NCI-H2029 (cell line): ENCODE data around the gene ORM2.
"Not testable (repeated sequence)": the region's sequence is repeated elsewhere in the genome, so short reads cannot be mapped to it uniquely, and the experiment has no call there.

ENCODE experiments used
- DNase-seq: peaks from one replicate; lab custom pipeline; 2025; lab: John Stamatoyannopoulos, UW

The ORM2 gene

DNA sequence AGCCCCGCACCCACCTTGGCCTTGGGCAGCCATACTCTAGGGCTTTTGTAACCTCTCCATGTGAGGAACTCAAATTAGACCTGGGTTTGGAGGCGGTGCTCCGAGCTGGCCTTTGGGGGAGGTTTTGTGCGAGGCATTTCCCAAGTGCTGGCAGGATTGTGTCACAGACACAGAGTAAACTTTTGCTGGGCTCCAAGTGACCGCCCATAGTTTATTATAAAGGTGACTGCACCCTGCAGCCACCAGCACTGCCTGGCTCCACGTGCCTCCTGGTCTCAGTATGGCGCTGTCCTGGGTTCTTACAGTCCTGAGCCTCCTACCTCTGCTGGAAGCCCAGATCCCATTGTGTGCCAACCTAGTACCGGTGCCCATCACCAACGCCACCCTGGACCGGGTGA, at the start of gene ORM2:
Gene ORM2, plus strand, starts transcription at position 245 of the 398 bp plus-strand sequence. Its CDS starts 36 bp downstream, at position 281.
- DNase-seq = not testable (repeated sequence)

DNA sequence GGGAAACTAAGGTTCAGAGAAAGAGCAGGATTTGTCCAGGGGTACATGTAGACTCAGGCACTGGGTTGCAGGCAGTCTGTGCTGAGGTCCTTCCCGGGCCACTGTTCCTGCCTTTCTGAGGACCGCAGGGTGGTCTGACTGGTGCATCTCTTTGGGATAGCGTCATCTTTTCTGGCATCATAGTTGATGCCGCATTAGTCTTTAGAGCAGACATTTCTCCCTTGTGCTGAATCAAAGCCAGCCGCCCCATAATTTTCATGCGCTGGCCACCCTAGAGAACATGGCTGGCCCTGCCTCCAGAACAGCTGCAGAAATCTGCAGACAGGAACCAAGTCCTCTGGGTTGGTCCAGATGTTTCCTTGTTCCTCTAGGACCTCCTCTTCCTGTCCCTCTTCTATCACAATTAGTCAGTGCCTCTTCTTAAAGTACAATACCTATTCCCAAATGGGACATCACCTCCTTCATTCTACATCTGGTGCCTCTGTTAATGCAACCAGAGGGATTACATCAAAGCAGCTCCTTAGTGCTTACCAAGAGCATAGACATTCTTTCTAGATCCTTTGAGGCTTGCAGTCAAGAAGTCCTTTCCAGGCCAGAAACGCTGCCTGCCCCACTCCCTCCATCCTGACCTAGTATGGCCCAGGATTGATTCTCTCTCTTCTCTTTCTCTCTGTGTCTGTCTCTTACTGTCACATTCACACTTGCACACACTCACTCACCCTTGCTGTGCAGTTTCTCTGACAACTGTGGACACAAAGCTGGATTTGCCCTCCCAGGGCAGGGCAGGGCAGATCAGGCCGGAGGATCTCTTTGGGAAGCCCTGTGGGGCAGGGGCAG, 48.8 kb upstream of the ORM2 start:
- DNase-seq = no peak

DNA sequence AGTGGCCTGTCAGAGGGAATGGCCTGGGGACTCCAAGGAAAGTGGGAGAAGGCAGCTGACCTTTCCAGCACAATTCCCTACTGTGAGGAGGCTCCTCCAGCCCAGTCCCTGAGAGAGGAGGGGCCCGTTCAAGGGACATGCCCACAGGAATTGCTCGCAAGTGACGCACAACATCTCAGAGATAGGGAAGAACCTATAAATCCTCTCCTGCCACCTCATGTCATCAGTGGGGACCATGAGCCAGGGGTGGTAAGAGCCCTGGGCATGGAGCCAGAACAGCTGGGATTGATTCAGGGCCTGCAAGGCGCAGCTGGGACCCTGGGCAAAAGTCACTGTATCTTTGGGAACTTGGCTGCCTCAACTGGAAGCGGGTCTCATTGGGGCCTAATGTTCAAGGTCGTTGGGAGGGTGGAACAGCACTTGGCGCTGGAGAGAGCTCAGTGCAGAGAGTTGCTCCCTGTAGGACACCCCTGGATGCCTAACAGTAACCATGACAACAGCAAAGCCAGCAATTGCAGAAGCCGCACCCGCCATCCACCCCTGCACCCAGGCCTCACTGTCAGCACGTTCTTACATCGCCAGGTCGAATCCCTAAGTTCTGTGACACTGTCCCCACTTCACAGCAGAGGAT, 48.1 kb upstream of the ORM2 start:
- no peak for DNase-seq

DNA sequence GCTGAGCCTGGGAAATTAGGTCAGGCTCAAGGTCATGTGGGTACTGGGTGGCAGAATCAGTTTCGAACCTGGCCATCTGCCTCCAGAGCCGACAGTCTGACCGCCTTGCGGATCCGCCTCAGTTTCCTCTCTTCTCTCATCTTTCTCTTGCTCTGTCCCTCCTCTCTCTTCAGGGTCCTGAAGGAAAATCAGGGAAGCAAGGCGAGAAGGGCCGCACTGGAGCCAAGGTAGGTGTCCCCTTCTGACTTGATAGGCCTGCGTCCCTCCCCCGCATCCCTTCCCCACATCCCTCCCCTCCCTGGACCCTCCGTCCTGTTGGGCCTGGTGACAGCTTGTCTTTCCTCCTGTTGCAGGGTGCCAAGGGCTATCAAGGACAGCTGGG, 47.6 kb upstream of the ORM2 start:
- DNase-seq = no peak

DNA sequence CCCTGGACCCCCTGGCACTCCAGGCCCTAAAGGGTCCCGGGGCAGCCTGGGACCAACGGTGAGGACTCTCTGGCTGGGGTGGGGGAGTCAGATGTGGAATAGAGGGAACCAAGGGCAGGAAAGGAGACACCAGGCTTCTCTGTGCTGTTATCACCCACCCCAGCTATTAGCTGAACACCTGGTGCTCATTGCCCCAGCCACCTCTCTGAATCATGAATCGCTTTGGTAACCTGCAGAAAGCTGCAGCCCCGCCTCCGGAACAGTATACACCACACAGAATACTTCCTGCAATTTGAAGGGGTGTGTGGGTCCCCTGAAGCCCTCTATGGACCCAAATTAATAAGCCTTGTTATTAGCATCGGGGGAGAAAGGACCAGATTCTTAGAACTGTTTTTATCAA, 47.2 kb upstream of the ORM2 start:
- no peak for DNase-seq

DNA sequence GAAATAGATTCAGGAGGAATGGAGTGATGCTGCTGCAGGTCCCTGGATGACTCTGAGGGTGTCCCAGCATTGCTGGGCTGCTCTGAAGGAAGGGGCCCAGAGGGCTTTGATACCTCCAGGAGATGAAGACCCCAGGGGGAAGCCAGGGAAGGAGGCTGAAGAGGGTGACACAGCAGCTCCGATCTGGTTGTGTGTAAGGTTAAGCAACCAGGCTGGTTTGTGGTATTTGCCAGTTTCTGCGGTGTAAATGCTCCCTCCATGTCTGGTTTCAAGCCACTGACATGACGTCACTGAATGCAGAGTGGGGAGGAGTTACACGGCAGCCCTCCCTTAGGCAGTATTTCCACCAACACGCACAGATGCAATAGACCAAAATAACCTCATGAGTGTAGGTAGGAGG, 46.7 kb upstream of the ORM2 start:
- no peak for DNase-seq

DNA sequence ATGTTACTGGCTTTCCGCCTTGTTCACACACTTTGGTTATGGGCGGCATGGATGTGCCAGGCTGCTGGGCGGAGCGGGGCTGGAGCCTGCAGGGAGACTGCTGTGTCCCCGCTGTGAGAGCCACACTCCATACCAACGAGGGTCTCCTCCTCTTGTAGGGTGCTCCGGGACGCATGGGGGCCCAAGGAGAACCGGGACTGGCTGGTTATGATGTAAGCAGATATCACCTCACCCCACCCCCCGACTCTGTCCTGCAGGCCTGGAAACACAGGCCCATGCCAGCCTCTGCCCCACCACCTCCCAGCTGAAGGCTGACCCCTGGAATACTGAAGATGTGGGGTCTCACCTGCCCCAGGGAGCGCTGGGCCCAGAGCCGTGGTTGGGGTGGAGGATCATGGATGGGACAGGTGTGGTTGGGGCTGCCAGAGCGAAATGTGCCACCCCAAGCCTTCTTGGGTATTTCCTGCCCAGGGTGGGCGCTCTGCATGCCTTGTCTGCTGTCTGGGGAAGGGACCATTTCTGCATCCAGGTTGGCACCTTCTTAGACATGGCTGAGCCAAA, 46.0 kb upstream of the ORM2 start:
- DNase-seq = no peak

DNA sequence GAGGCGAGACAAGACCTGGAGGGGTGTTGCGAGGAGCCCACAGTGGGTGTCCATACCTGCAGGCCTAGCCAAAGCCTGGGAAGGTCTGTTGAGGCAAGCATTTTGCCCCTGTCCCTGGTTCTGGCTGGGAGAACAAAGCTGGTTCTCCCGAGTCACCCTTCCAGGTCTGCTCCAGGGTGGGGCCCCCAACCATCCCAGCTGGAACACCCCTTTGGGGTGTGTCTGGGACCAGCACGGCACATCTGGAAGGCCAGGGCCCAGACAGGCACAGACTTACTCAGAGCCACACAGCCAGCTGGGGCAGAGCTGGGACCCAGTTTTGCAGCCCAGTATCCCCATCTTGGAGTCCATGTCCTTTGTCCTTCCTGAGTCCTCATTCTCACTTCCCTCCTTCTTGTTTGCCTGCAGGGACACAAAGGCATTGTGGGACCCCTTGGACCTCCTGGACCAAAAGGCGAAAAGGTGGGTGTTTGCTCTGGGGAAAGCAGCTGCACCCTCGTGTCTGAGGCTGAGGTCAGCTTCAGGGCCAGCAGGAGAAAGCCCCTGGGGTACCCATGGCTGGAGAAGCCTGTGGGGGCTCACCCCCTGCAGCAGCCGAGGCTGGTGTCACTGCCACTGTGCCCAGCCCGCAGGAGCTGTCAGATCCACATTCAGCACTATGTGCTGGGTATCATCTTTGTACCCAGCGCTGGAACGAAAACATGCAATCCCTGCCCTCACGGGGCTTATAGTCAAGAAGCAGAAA, 45.2 kb upstream of the ORM2 start:
- no peak for DNase-seq

DNA sequence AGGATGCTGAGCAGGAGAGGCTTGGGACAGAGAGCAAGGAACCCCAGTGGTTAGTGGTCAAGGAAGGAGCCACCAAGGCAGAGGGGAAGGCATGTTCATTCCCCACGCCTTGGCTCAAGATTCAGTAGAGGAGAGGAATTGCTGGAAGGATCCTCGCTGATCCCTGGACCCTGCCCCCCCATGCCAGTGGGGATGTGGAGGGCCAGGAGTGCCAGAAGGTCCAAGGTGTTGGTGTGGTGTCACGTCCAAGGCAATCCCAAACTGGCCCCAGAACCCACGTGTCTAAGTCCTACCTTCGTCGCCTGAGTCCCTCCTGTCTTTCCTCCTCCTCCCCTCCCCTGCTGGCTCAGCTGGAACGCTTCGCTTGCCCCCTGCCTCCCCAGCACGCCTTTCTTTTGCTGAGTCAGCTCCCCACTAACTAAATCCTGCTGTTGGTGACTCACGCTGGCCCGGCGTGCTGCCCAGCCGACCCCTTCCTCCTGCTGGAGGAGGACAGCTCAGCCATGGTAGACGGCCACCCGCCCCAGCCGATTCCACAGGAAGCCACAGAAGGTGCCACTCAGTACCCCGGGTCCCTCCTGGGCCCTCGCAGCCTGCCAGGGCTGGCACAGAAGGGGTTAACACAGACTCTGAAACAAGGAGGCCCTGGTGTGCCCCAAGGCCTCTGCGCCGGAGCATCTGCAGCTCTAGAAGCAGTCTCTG, 44.4 kb upstream of the ORM2 start:
- no peak for DNase-seq

DNA sequence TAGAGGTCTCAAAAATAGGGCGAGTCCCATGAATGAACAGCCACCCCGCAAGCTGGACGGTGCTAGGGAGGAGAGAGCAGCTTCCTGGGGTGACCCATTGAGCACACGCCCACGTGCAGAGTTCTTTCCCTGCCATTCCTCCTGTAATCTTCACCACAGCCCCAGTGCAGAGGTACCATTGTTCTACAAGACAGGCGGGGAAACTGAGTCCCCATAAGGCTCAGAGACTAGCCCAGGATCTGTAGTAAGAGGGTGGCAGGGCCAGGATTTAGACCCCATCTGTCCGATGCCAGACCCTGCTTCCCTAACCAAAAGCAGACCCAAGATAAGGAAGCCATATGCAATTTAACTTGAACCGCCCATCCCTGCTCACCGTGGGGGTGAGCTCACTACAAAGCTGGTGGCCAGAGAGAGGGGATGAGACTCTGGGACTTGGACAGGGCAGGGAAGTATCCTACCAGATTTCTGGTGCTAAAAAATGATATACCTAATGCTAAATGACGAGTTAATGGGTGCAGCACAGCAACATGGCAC, 43.5 kb upstream of the ORM2 start:
- no peak for DNase-seq

DNA sequence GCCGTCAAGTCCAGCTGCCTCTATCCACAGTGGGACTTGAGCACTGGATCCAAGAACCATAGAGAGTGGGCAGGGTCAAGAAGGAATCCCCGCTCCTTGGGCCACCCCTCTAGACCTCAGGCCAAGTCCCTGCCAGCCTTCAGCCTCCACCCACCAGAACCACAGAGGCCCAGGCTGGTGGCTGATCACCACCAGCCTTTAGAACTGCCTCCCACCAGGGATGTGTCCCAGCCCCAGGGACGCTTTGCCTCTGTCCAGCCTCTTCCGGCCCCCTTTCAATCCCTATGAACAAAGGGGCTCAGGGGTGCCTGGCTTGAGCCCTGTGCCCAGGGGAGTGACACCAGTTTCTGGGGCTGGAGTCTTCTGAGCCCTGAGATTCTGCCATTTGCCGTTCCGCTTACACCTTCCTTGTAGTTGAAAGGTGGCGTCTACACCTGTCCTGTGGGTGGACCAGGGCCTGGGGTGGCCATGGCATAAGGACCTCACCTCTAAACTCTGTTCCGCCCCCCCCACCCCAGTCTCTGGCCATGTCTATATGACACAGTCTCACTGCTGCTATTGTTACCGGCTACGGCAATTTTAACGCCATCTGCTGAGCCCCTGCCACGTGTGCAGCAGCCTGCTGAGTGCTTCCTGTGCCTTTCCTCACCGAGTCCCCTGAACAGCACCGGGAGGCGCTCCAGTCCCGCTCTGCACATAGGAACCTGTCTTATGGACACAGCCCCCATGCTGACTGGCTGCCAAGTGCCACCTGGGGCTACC, 42.5 kb upstream of the ORM2 start:
- no peak for DNase-seq

DNA sequence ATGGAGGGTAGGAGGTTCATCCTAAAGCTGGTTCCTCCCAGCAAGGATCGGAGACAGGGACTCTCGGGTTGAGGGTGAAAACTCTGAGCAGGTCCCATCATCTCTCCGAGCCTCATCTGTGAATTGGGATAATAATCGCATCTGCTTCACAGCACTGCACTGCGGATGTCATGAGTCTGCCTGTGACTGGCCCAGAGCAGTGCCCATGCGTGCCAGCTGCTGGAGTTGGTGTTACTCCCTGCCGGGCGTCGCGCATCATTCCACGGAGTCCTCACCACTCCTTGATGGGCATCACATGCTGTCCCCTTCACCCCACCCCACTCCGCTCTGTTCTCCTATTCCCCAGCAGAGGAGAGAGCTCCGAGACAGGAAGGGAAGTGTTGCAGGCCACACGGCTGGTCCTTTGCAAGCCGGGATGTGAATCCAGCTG, 41.9 kb upstream of the ORM2 start:
- DNase-seq = no peak

DNA sequence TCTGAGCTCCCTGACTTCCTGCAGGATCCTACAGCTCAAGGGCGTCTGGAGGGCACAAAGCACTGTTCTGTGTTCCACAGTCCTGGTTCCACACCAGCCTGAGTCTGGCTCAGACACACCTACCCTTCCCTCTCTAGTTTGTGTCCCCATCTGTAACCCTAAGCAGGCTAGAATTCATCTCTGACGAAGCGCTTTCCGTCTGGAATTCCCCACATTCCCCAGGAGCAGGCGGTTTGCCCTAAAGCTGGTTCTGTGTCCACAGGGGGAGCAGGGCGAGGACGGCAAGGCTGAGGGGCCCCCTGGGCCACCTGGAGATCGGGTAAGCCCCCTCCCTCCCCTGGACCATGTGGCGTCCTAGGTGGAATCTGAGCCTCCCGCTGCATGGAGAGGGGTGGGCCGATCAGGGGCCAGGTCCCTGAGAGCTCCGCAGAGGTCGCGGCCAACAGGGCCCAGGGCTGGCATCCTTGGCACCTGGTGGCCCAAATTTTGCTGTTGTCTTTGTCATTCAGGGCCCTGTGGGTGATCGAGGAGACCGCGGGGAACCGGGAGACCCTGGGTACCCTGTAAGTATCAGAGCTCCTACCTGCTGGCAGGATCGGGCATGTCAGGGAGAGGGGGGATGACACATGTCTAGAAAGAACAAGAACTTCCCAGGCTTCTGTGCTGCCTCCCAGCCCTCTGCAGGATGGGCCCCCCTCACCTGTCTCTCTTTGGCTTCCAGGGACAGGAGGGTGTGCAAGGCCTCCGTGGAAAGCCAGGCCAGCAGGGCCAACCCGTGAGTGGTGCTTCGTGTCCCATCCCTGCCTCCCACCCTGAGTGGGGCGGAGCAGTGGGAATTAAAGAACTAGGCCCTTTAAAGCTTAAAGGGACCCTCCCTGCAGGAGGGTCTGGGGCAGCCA, 41.2 kb upstream of the ORM2 start:
- no peak for DNase-seq

DNA sequence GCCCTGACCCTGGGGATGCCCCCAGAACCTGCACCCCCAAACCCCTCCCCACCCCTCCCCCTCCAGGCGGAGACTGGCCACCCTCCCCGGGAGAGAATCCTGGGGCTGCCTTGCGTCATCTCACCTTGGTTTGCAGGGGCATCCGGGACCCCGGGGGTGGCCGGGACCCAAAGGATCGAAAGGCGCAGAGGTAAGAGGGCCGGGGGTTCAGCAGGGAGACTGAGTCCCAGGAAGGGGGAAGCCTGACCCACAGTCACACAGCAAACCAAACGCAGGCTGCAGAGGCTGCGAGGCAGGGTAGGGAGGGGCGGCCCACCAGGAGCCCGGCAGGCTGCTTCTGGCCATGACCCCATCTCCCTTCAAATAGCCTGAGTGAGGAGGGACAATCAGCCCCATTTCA, 40.6 kb upstream of the ORM2 start:
- no peak for DNase-seq

DNA sequence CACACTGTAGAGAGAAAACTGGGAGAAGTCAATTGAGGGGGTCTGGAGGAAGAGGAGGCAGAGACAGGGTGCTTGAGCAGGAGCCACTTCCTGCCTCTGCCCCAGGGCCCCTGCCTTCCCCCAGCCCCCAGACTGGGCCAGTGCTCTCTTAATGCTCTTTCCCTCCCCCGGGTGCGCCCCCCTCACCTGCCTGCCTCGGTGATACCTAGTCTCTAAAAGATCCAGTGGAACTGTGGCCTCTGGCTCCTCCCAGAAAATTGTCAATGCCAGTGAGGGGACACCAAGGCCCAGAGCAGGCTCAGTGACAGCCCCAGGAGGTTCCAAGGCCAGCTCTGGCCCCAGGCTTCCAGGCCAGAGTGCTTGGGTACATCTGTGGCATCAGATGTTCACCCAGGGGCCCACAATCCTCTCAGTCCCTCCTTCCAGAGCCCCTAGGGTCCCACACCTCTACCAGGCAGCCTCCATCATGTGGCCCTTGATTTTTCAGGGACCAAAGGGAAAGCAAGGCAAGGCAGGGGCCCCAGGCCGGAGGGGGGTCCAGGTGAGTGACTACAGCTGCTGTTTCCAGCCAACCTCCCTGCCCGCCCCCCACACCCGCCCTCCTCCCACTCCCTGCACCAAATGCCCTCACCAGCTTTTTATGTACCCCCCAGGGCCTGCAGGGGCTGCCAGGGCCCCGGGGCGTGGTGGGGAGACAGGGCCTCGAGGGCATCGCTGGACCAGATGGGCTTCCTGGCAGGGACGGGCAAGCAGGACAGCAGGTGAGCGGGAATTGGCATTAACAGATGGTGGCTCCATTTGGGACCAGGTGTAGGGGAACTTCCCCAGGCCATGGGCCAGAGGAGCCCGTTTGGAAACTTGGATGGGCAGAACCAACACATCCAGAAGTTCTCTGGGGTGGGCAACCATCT, 39.8 kb upstream of the ORM2 start:
- DNase-seq = no peak

DNA sequence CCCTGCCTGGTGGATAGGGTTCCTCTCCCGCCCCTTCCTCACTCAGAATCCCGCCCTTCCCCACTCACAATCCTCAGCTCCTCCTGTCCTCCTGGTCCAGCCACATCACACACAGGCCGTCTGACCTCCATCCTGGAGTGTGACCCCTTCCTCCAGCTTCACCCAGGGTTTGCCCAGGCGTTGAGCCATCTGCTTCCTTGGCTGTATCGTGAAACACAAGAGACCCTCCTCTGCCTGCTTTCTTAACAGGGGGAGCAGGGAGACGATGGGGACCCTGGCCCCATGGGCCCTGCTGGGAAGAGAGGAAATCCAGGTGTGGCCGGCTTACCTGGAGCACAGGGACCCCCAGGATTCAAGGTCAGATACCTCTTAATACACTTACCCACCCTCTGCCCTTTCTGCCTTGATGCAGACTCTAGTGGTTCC, 39.1 kb upstream of the ORM2 start:
- DNase-seq = no peak

DNA sequence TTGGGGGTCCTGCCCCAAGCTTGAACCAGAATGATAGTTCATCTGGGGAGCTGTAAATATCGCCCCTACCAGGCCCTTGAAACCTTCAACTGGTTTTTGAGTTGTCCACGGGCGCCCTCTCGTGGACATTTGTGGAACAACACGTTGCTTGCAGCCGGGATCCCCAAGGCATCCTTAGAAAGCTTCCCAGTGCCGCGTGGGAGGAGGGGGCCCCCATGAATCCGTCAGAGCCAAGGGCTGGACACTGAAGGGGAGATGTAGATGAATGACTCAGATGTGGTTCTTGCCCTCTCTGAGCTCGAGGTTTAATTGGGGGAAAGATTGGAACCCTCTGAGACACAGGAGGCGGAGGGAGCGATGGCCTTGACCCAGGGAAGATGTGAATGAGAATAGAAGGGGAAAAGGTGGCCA, 38.6 kb upstream of the ORM2 start:
- DNase-seq = peak; percentile 38

DNA sequence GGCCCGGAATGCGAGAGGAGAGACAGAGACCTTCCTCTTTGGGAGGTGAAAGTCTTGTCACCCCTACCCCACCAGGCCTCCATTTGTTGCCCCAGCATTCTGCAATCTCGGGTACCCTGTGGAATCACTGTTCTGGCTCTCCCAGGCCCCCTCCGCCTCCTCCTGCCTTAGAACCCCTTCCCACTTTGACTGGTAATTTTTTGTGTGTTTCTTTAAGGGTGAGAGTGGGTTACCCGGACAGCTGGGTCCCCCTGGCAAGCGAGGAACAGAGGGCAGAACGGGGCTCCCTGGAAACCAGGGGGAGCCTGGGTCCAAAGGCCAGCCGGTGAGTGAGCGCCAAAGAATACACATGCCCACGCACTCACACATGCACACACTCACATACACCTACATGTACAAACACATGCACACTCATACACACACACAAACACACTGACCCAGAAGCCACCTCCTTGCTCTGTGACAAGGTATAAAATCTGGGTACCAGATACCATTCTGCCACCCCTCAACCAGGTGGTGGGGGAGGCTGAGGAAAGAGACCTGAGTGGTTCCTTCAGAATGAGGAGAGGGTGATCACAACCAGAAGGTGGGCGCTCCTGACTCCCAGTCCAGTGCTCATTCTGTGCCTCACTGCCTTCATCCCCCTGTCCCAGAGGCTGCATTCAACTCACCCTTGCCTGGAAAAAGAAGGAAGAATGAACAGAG, 37.6 kb upstream of the ORM2 start:
- no peak for DNase-seq
